D721Med (cell line): ENCODE results near the gene RYR1.

ENCODE experiments used
- DNase-seq: peaks from one replicate; pipeline ENCODE4 v3.0.0; 2011; ENCODE audit warnings: low spot score; ENCODE audit not compliant: insufficient read length
- FAIRE-seq: peaks from 2 replicates; lab custom pipeline; 2011; peaks lifted over from hg19 to GRCh38; lab: Jason Lieb, UNC
- TF ChIP-seq, protein P1 (sequence below): IDR thresholded peaks from 2 replicates; pipeline ENCODE4 v1.5.1; 2012; ENCODE audit warnings: mild to moderate bottlenecking, control low read depth; ENCODE audit not compliant: insufficient read depth; ENCODE audit errors: missing control alignments

Gene RYR1

DNA sequence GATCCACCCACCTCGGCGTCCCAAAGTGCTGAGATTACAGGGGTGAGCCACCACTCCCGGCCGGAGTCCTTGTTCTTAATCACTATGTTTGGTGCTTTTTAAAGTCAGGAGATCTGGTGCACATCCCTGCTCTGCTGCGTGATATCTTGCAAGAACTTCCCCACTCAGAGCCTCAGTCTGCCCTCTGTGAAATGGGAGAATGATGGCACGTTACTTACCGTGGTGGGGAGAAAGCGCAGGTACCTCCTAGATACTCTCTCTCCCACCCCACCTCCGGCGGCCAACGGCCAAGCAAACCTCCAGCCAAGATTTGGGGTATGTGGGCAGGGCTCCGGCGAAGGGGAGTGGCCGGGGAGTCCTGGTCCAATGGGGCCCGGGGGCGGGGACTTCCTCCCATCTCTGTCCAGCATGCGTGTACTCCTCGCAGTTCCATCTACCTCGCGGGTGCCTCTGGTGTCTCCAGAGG, at the start of gene RYR1:
Gene RYR1 (plus strand): TSS at position 424 of the 466 bp plus-strand sequence. CDS start 139 bp downstream, outside the sequence.
- DNase-seq: no peak
- FAIRE-seq: no peak
- TF ChIP-seq, protein P1, sequence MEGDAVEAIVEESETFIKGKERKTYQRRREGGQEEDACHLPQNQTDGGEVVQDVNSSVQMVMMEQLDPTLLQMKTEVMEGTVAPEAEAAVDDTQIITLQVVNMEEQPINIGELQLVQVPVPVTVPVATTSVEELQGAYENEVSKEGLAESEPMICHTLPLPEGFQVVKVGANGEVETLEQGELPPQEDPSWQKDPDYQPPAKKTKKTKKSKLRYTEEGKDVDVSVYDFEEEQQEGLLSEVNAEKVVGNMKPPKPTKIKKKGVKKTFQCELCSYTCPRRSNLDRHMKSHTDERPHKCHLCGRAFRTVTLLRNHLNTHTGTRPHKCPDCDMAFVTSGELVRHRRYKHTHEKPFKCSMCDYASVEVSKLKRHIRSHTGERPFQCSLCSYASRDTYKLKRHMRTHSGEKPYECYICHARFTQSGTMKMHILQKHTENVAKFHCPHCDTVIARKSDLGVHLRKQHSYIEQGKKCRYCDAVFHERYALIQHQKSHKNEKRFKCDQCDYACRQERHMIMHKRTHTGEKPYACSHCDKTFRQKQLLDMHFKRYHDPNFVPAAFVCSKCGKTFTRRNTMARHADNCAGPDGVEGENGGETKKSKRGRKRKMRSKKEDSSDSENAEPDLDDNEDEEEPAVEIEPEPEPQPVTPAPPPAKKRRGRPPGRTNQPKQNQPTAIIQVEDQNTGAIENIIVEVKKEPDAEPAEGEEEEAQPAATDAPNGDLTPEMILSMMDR: no peak

DNA sequence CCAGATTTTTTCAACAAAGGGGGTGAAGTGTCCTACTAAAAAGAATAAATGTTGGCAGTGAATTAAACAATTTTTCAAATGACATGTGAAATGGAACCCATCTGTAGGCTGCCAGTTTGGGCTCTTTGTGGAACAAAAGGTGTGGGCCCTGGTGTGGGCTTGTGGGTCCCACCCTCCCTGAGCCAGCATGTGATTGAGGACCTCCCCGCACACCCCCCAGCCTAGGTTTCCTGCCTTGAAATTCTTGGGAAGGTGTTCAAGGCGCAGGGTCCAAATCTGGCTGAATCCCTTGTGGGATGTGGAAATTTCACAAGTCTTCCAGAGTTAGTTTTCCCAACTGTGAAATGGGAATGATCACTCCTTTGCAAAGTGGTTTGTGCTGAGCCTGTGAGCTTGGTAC, 49.7 kb upstream of the RYR1 start:
- TF ChIP-seq, protein P1: no peak
- FAIRE-seq: no peak
- no peak for DNase-seq

DNA sequence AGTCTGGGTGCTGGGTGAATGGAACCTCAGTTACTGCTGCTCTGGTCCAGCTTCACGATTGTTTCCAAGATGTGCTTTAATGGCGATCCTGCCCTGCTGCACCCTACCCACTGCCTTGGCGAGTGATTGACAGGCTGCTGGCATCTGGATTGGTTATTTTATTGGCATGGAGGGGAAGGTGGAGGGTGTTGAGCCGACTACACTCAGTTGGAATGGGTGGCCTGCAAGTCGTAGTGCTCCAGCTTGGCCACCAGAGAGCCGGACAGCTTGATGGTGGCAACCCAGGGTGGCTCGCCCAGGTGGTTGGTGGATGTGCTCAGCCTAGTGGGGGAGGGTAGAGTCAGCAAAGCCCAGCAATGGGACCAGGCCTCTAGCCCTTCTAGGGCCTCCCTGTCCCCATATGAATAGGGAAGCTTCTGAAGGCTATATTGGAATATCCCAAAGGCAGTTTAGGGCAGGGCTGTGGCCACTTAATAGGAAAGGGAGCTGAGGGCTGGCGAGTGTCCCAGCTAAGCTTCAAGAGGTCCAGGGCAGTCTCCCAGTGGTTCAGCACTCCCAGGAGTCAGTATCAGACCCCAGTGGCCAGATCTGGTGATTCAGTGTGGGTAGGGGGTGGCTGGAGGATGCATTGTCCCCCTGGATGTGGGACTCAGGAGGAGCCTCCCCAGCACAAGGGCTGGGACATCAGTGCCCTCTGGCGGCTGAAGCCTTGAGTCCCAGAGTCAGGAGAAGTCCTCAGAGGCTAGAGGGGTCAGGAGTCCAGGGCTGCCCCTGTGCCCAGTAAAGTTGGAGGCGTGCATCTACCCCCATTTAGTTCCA, 49.1 kb upstream of the RYR1 start:
- TF ChIP-seq, protein P1: no peak
- FAIRE-seq (no peak), DNase-seq (no peak)

DNA sequence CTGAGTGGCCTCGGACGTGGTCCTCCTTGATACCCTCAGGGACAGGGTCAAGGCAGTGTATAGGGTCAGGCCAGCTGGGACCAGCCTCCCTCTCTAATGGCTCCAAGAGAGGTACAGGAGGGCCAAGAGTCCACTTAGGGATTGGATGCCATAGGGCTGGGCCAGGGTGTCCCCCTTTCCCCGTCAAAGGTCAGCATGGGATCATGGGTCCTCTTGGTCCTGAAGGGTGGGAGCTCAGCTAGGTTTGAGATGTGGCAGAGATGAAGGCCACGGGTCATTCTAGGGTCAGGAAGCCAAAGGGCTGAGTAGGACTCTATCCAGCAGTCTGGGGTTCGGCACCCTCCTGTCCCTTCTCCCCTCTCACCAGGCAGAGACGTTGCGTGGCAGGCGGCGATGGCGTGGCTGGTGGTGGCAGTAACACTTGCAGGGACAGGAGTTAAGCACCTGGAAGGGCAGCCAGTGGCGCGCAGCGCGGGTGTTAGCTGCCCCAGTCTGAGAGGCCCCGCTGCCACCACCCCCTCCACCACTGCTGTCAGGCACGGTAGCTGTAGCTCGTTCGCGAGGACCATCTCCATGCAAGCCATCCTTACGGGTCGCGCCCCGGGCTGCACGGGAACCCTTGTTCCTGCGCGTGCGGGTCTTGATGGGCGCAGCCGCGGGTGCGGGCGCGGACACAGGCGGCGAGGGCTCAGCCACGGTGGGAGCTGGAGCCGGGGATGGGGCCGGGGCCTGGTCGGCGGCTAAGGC, 48.3 kb upstream of the RYR1 start:
- FAIRE-seq (no peak), DNase-seq (no peak)
- TF ChIP-seq, protein P1: no peak

DNA sequence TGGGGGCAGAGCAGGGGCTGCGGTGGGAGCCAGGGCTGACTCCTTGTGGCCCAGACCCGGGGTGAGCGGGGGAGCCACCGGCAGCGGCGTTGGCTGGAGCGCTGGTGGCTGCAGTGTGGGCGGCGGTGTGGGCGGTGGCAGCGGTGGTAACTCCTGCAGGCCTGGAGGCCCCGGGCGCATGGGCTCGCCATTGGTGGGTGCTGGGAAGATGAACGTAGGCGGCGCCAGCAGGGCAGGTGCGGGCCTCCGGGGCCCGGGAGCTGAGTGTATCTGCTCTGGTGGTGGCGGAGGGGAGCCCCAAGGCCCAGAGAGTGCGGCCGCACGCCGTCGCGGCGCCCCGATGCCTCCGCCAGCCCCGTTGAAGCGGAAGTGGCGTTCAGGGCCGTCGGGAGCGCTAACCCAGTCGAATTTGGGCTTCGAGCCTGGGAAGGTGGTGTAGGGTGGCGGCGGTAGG, 47.7 kb upstream of the RYR1 start:
- TF ChIP-seq, protein P1: no peak
- no peak for DNase-seq
- FAIRE-seq: no peak

DNA sequence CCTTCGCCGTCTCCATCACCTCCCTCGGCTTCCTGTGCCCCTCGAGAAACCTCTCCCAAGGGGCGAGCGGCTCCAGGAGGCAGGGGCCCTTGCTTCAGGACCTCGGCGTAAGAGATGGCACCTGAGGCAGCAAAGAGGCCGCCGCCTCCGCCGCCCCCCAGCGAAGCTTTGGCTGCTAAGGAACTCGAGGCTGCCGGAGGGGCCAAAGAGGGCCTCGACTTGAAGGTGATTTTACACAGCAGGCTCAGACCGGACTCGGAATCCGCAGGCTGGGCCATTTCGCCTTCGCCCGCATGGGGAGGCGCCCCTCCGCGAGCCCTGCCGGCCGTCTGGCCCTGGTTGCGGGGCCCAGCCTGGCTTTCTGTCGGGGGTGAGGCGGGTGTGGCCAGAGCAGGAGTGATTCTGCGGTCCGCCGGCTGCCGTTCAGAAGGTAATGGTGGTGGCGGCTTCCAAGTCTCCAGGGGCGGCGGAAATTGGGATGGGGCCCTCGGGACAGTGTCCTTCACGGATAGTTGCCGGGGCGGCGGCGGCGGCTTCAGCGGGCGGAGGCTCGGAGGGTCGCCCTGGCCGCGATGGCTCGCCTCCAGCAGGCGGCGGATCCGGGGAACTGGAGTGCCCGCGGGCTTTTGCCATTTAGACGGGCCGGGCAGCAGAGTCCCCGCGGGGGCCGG, 47.1 kb upstream of the RYR1 start:
- DNase-seq (no peak), FAIRE-seq (no peak)
- TF ChIP-seq, protein P1: no peak
